ENCODE measurements around the gene TRIM21.
A peak's percentile ranks its signal among the peaks of the same experiment; 100 is the strongest.
"Not testable (repeated sequence)": the region's sequence is repeated elsewhere in the genome, so short reads cannot be mapped to it uniquely, and the experiment has no call there.

The TRIM21 gene

DNA sequence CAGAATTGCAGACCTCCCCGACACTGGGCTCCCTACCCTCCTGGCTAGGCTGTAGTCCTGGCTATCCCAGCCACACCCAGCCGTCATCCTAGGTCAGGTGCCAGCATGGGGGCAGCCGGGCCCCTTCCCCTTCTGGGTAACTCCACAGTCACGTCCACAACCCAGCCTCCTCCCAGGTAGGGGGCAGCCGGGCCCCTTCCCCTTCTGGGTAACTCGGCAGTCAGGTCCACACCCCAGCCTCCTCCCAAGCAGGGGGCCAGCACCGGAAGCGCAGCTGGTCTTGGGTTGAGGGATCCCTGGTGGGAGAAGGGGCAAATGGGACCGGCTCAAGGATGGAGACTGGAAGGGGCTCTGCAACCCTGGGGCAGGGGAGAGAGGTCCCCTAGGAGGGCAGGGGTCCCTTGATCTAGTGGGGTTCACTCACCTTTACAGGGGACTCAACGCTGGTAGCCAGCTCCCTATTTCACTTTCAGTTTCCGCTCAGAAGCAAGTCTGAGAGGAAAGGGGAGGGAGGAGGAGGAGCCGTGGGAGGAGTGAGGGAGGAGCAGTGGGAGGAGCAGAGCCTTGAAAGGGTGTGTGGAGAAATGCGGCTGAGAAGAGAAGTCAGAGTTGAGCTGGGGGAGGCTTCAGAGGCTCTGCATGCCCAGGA lies at the start of gene TRIM21:
TSS of gene TRIM21 (minus strand) at position 494 of the 649 bp plus-strand sequence. CDS start 3,293 bp downstream, outside the sequence.
- peak; percentile 69 to 82 for DNase-seq (ENCODE audit: low read depth in 2 of 2)

DNA sequence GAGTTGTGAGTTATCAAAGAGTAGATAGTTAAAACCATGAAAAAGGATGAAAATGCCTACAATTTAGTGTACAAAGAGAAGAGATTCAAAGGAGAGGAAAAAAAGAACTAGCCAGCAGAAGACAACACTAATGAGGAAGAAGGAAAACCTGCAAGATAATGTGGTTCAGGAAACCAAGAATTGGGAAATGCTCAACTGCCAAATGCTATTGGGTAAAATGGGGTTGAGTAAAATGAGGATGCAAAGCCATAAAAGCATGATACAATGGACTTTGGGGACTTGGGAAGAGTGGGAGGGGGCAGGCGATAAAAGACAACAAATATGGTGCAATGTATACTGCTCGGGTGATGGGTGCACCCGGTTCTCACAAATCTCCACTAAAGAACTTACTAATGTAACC lies 48.0 kb upstream of the TRIM21 start:
- DNase-seq (ENCODE audit: low read depth in 2 of 2) = no peak

DNA sequence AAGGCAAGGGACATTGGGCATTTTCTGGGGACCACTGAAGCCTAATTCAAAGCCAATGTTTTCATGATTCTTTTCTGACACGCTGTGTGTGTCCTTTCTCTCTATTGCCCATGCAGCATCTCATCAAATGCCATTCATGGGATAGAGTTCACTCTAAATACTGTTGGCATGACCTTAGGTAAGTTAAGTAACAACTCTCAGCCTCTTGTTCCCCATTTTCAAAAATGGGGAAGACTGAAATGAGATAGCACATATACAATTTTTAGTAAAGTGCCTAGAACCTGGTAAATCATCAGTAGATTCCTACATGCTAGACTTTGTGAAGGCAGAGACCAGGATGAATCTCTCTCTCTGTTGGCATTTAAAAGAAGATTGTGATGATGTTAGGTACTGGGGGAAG lies 42.9 kb upstream of the TRIM21 start:
- DNase-seq (ENCODE audit: low read depth in 2 of 2) = no peak

DNA sequence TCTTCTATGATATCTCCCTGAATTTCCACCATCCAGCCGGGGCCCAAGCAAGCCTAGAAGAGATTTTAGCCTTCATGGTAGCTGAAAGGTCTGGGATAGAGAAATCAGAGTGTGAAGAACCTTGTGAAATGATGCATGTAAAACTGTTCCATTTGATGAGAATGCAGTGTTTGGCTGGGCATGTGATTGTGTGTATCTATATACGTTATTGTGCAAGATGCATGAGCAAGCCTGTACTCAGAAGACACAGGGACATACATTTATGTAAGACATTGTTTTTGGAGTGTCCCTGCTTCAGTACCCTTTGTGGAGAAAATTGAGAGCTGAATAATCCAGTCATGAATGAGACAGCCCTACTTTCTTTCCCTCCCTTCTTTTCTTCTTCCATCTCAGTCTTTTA lies 40.4 kb upstream of the TRIM21 start:
- no peak for DNase-seq (ENCODE audit: low read depth in 2 of 2)

DNA sequence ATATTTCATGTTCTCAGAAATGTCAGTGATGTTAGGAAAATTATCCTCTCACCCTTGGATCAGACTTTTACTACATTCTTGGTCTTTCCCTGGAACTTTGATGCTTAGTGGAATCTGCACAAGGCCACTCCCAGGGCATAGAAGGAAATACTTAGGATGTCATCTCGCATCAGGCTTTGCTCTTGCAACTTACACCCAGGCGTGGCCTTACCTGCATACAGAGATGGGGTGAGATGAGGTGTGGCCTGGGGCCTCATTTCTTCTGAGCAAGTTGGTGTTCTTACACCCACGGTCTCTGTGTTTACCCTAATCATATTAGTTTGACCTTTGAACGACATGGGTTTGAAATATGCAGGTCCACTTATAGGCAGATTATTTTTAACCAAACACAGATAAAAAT lies 36.5 kb upstream of the TRIM21 start:
- DNase-seq (ENCODE audit: low read depth in 2 of 2) = no peak

DNA sequence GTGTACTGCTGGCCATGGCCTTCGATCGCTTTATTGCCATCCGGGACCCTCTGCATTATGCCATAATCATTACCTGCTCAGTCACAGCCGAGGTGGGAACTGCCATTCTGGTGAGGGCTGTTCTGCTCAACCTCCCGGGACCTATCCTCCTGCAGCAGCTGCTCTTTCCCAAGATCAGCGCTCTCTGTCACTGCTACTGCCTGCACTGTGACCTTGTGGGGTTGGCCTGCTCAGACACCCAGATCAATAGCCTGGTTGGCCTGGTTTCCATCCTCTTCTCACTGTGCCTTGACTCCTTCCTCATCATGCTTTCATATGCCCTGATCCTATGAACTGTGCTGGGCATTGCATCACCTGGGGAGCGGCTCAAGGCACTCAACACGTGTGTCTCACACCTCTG lies 24.9 kb upstream of the TRIM21 start:
- no peak for DNase-seq (ENCODE audit: low read depth in 2 of 2)

DNA sequence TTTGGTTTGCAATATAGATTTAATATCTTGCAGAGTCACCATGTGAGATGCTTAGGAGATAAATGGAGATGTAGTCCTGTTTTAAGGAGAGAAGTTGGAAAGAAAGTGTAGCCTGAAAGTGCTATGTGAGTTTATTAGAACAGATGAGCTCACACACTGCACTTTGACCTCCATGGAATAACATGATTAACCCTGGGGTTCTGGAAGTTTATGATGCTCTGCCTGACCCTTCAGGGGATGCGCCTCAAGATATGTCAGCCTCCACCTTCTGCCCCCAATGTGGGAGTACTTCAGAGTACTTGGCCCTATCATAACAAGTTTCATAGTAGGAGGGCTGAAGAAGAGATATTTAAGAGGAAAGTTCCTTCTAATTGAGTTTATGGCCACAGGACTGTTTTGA lies 23.3 kb upstream of the TRIM21 start:
- DNase-seq (ENCODE audit: low read depth in 2 of 2) = no peak

DNA sequence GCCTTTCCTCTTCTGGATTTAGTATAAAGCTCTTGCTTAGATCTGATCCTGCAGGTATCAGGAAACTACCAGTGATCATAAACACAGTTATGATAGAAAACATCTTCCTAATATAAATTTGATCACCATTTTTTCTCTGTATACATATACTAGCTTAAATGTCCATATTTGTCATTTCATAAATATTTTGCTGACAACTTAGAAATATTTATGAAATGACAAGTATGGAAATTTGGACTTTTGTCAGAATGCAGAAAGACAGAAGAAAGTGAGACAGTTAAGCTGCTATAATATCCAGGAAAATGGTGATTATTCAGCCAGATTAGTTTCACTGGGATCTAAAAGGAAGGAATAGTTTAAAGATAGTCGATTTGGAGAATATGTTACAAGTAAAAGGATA lies 22.8 kb upstream of the TRIM21 start:
- no peak for DNase-seq (ENCODE audit: low read depth in 2 of 2)

DNA sequence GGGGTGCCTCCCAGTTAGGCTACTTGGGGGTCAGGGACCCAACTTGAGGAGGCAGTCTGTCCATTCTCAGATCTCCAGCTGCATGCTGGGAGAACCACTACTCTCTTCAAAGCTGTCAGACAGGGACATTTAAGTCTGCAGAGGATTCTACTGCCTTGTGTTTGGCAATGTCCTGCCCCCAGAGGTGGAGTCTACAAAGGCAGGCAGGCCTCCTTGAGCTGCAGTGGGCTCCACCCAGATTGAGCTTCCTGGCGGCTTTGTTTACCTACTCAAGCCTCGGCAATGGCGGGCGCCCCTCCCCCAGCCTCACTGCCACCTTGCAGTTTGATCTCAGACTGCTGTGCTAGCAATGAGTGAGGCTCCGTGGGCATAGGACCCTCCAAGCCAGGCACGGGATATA lies 12.7 kb upstream of the TRIM21 start:
- not testable (repeated sequence) for DNase-seq (ENCODE audit: low read depth in 2 of 2)

DNA sequence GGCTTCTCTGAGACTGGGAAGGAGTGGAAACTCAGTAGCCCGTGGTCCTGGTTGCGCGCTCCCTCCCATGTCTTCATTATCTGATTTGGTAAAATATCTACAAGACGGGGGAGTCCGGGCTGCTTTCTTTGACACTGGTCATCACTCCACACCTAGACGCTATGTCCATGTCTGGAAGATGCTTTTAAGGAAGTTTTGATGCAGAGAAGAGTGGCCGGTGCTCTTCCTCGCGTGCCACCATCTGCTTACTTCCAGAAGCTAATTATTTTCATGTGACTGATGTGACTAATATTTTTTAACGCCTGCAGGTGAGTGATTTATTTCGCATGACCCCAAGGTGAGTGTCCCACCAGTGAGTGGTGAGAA lies 339 bp upstream of the TRIM21 start:
- DNase-seq (ENCODE audit: low read depth in 2 of 2) = no peak

DNA sequence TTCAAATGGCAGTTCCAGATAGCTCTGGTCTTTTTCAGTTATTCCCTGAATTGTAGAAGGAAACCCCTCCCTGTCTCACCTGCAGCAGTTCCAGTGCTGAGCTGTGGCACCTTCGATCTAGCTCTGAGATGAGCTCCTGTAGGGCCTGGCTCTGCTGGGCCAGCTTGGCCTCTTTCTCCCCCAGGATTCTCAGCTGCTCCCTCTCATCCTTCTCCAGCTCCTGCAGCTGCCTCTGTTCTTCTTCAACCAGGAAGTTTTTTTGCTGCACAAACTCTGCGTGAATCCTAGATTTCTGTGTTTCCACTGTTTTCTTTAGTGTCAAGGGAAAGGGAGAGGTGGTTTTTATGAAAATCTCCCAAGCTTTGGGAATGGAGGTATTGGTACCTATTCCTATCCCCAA lies 5.3 kb downstream of the TRIM21 start:
- no peak for DNase-seq (ENCODE audit: low read depth in 2 of 2)

DNA sequence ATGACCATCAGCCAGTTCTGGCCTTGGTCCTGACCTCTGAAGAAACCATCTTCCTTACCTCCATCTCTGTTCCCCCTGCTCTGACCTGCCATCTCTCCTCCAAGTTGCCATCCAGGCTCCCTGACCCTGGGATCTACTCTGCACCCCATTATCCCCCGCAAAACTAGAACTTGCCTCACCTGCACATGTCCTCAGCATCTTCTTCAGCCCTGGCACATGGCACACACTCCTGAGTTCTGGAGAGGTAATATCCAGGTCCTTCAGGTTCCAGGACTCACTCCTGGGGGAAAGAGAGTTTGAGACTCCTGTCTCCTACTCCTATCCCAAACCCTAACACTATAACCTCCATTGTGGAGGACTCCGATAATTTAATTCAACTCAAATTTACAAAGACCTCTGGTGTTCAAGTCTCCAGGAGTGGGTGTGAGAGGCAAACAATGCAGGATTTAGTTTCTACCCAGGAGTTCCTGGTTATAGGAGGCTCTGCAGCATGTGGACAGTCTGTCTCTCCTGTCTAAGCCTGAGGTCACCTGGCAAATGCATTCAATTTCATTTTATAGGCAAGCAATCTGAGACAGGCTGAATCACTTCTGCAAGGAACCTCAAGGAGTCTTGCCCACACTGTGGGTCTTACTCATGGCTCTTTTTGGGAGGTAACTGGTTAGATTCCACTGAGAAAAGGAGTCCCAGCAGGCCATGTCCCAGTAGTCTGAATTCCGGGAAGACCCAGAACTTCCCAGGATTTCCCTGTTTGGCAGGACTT lies 7.3 kb downstream of the TRIM21 start:
- DNase-seq (ENCODE audit: low read depth in 2 of 2) = no peak

DNA sequence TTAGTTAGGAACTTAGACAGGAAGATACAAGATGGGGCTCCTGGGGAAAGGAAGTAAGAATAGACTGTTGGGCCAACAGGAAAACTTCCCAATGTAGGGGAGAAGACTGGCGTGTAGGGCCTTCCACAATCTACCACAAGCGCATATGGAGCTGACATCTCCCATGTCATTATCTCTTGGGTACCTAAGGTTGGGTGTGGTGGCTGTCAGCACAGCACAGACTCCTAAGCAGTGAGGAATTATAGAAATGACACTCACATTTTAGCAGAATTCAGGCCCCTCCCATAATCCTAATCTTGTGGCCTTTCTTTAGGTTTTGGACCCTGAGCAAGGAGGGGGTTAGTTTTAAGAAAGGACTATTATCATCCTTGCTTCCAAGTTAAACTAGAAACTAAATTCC lies 11.6 kb downstream of the TRIM21 start:
- no peak for DNase-seq (ENCODE audit: low read depth in 2 of 2)

DNA sequence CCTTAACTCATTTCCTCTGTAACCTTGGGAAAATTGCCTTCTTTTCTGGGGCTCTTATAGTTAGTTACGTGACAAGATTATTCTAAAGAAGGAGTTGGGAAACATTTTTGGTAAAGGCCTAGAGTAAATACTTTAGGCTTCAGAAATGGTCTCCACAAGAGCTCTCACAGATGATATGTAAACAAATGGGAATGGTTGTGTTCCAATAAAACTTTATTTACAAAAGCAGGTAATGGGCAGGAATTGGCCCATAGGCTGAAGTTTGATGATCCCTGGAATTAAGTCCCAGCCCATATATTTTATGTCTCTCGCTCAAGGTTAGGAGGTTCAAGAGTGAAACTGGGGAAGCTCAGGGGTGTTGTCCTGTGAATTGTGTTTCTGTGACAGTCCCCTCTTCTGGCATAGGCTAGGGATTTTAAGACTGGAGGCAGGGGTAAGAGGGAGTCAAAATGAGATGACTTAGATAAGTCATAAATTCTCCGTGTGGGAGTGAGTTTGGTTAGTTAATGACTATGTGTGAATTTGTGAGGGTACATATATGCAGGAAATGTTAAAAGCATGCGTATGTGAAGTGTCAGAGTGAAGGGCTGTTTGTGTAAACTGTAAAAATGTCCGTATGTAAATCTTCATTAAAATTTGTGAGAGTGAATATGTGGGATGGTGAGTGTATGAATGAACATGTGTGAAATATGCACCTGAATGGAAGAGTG lies 17.9 kb downstream of the TRIM21 start:
- no peak for DNase-seq (ENCODE audit: low read depth in 2 of 2)

DNA sequence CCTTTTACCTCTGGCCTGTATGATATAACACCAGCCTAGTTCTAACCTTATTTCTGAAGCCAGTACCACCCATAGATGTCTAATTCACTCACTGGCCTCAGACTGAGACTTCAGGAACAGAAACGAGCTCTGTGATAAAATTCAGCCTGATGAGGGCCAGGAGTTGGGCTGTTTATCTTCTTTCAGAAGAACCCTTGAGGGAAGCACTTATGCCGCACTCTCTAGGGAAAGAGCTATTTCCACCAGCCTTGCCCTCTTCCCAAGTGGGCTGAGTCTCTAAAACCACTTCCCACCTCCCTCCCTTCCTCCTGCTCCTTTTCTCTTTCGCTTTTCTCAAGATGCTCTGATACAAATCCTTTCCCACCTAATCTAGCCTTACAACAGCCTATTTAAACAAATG lies 23.3 kb downstream of the TRIM21 start:
- no peak for DNase-seq (ENCODE audit: low read depth in 2 of 2)

DNA sequence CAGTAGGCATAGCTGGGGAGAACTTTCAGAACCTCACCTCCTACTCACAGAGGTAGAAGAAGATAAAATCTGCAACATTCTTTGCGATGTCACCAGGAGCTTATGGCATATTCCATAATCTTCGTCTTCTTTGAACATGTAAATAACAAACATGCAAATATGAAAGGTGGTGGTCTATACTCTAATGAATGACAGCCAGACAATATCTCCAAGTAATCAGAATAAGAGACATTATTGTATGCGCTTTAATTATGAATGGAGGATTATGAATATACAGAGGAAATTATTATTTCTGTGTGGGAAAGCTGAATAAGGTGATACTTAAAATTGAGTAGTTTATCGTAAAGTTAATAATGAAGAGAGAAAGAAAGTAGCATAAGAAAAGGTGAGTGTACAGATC lies 25.2 kb downstream of the TRIM21 start, which contains the start of gene OR52B4:
TSS of gene OR52B4 (minus strand) at position 101 of the 400 bp plus-strand sequence. CDS start at position 10, 91 bp downstream.
- DNase-seq (ENCODE audit: low read depth in 2 of 2) = no peak

DNA sequence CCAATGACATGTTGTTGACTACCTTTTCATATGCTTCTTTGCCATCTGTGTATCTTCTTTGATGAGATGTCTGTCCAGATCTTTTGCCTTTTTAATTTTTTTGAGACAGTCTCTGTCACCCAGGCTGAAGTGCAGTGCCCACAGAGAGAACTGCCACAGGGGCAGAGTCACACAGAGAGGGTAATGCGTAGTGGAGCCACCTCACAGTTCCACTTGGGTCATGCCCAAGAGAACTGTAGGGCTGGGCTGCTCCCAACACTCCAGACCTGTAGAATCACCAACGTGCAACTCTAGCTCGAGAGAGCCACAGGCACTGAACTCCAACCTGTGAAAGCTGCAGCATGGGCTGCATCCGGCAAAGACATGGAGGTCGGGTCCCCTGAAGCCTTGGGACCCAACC lies 45.4 kb downstream of the TRIM21 start:
- not testable (repeated sequence) for DNase-seq (ENCODE audit: low read depth in 2 of 2)

DNA sequence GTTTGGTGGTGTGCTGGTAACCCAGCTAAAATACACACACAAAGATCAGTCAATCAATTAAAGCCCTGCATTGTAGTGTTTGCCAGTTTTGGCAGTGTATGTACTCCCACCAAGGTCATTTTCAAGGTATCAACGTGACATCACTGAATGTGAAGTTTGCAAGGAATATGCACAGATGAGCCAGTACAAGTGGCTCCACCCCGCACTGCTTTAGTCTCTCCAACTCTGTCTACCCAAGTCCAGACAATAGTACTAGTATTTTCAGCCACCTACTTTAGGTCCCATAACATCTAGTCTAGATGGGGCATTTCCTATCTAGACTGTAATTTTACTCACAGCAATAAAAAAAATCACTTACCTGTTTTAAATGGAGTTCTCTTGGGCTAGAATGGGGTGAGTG lies 48.1 kb downstream of the TRIM21 start:
- DNase-seq (ENCODE audit: low read depth in 2 of 2) = not testable (repeated sequence)

Data from stimulated activated CD8-positive, alpha-beta memory T cell treated with anti-CD3 and anti-CD28 coated beads, Interleukin-2, amount 100 ng/mL, for 48 hours (primary cell).